ENCODE data around the gene CPTP.
"Not testable (repeated sequence)": the region's sequence is repeated elsewhere in the genome, so short reads cannot be mapped to it uniquely, and the experiment has no call there.

The CPTP gene

GRCh38 chr1:1352786-1353388, 28.3 kb downstream of the CPTP start:
- no peak for DNase-seq

GRCh38 chr1:1353389-1354151, 29.0 kb downstream of the CPTP start:
- no peak for DNase-seq

- no peak for DNase-seq
These were observed 30.0 kb downstream of the CPTP start for GRCh38 chr1:1354271-1355247.

GRCh38 chr1:1355416-1355815, 30.8 kb downstream of the CPTP start:
- no peak for DNase-seq

- DNase-seq, result no peak
These were observed 31.7 kb downstream of the CPTP start for GRCh38 chr1:1356166-1356795.

- DNase-seq, result no peak
These were observed 32.3 kb downstream of the CPTP start for GRCh38 chr1:1356796-1357401.

GRCh38 chr1:1357871-1358432, 33.4 kb downstream of the CPTP start:
- no peak for DNase-seq

GRCh38 chr1:1358433-1359271, 34.0 kb downstream of the CPTP start, which contains the start of gene MXRA8:
TSS of gene MXRA8 (minus strand) at chr1:1358555. CDS start at chr1:1358504, 51 bp downstream.
- no peak for DNase-seq

GRCh38 chr1:1359308-1359663, 34.7 kb downstream of the CPTP start:
- DNase-seq, result no peak

- DNase-seq, result no peak
These were observed 35.3 kb downstream of the CPTP start for GRCh38 chr1:1359664-1360468.

- no peak for DNase-seq
These were observed 36.0 kb downstream of the CPTP start for GRCh38 chr1:1360506-1361169.

- no peak for DNase-seq
These were observed 36.8 kb downstream of the CPTP start for GRCh38 chr1:1361233-1361981.

- DNase-seq, result no peak
These were observed 37.4 kb downstream of the CPTP start for GRCh38 chr1:1361982-1362423.

- no peak for DNase-seq
These were observed 39.7 kb downstream of the CPTP start for GRCh38 chr1:1364266-1364665.

- DNase-seq, result no peak
These were observed 41.5 kb downstream of the CPTP start for GRCh38 chr1:1365875-1366698.

GRCh38 chr1:1366699-1367066, 42.1 kb downstream of the CPTP start:
- no peak for DNase-seq

- no peak for DNase-seq
These were observed 42.7 kb downstream of the CPTP start for GRCh38 chr1:1367315-1367714.

- DNase-seq, result not testable (repeated sequence)
These were observed 45.5 kb downstream of the CPTP start for GRCh38 chr1:1370094-1370493.

All from bone marrow (tissue), 2 donors.